Measurements from ENCODE around the gene GIMAP8.
"Not testable (repeated sequence)": the region's sequence is repeated elsewhere in the genome, so short reads cannot be mapped to it uniquely, and the experiment has no call there.

DNA sequence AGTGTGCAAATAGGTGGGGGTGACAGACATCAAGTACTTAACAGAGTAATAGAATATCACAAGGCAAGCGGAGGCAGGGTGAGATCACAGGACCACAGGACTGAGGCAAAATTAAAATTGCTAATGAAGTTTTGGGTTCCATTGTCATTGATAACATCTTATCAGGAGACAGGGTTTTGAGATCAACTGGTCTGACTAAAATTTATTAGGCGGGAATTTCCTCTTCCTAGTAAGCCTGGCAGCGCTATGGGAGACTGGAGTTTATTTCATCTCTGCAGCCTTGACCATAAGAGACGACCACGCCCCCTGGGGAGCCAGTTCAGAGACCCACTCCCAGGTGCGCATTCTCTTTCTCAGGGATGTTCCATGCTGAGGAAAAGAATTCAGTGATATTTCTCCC is 72.5 kb downstream of the GIMAP8 start:
- not testable (repeated sequence) for TF ChIP-seq POLR2A, POLR2AphosphoS5 (IDR thresholded peaks at IDR 0.05; ENCODE audit: low read depth, low read length)

All from GM12892 (cell line).